Measurements from ENCODE around the gene SULF2. TPM values are rescaled to one million over a fixed set of nuclear protein-coding genes. Genes with fewer than 3 reads are reported as not detected.

The SULF2 gene
- total RNA-seq, 1 donor: 1.9 TPM

DNA sequence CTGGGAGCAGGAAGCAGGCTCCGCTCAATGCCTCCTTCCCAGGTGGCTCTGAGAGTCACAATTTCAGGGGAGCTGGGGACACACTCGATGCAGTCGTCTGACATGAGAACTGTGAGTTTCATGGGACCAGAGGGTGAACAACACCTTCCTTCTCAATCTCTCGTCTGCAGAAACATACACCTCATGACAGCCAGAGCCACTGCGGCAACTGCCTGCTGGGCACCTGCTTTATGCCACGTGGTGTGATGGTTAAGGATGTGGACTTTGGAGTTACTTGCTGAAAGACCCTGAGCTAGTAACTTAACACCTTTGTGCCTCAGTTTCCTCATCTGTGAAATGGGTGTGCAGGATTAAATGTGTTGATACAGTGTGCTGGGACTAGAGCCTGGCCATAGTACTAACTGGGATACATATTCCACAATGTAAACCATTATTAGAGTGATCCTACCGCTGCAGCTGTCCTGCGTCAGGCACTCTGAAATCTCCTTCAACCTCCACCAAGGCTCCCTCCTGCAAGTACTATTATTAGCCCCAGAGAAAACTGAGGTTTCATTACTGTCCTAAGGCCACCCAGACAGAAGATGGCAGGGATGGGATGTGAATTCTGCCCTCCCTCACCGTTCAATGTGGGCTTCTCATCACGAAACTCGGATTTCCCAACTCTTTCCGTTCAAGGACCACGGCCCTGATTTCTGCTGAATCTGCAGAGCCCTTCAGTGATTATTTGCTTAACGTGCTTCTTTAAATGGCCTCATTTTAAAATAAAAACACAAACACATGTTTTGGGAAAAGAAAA, 24.4 kb downstream of the SULF2 start:
- DNase-seq (ENCODE audit: low read depth): no peak
- TF ChIP-seq, protein P1, sequence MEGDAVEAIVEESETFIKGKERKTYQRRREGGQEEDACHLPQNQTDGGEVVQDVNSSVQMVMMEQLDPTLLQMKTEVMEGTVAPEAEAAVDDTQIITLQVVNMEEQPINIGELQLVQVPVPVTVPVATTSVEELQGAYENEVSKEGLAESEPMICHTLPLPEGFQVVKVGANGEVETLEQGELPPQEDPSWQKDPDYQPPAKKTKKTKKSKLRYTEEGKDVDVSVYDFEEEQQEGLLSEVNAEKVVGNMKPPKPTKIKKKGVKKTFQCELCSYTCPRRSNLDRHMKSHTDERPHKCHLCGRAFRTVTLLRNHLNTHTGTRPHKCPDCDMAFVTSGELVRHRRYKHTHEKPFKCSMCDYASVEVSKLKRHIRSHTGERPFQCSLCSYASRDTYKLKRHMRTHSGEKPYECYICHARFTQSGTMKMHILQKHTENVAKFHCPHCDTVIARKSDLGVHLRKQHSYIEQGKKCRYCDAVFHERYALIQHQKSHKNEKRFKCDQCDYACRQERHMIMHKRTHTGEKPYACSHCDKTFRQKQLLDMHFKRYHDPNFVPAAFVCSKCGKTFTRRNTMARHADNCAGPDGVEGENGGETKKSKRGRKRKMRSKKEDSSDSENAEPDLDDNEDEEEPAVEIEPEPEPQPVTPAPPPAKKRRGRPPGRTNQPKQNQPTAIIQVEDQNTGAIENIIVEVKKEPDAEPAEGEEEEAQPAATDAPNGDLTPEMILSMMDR (IDR thresholded peaks at IDR 0.05; ENCODE audit: insufficient read depth, low read length): no peak
- H3K4me3 ChIP-seq (ENCODE audit: low read depth, low read length): no peak overlapping the region

DNA sequence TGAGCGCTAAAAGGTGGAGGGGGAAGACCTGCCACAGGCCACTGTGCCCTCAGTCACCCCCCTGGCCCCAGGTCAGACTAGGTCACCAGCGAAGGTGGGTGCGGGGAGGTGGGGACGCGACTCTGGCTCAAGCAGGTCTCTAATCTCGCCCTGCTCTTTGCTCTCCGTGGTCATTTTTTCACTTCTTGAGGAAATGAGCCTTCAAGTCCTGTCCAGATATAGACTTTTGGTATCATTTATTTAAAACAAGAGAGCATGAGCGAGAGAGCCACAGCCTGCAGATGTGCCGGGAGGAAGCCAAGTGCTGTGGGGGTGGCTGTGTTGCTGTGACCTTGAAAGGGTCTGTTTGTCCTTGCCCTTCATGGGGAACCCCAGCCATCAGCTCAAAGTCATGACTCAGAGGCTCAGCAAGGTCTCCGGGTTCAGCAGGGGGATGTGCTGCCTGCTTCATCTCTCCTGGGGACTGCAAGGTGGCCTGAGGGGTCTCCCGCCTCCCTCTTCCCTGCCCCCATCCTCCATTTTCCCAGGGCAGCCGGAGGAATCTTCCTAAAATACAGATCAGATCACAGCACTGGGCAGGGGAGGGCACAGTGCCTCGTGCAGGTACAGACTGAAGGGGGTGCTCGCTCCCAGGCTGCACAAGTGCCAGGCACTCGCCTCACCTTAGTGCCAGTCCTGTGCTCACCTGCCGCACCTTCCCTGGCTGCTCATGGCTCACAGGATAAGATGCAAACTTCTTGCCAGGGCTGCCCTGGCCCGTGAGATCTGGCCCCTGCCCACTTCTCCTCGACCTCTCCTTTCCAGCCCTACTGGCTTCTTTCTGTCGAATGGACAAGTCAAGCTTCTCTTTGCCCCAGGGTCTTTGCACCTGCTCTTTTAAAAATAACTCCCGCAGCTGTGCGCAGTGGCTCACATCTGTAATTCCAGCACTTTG, 26.5 kb downstream of the SULF2 start:
- TF ChIP-seq, protein P1 (IDR thresholded peaks at IDR 0.05; ENCODE audit: insufficient read depth, low read length): no peak
- no peak overlapping the region for H3K4me3 ChIP-seq (ENCODE audit: low read depth, low read length)
- no peak for DNase-seq (ENCODE audit: low read depth)

DNA sequence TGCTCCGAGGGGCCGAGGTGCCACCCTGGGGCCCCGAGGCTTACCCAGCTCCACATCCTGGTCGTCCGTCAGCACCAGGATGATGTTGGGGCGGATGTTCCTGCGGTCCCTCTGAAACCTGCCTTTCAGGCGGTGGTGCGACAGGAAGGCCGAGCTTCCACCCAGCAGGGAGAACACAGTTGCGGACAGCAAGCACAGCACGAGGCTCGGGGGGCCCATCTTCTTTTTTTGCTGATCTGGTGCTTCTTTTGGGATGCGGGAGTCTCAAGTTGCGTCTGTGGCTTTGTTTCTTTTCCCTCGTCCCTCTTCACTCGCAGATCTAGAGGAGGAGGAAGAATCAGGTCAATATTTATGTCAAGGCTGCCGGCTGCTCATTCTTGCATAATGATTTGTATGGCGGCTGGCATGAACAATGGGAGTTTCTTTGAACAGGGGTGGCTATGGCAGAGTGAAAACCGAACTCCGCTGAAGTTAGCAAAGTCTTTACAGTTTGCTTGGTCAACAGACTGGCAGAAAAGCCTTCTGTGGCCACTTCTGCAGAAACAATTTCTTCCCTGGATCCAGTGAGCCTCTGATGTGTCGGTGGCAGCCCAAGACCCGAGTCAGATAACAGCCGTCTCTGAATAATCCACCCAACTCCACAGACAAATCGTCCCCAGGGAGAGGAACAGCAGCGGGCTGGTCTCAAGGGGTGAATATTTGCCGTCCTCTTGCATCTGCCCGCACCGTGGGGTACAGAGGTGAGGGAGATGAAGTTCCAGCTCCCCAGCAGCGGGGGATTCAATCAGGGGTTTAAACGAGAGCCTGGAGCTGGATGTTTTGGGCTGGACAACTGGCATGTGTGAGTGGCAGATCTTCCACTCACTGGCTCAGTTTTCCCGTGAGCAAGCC, 27.9 kb downstream of the SULF2 start:
- DNase-seq (ENCODE audit: low read depth): no peak
- TF ChIP-seq, protein P1 (IDR thresholded peaks at IDR 0.05; ENCODE audit: insufficient read depth, low read length): no peak
- H3K4me3 ChIP-seq (ENCODE audit: low read depth, low read length): no peak overlapping the region

DNA sequence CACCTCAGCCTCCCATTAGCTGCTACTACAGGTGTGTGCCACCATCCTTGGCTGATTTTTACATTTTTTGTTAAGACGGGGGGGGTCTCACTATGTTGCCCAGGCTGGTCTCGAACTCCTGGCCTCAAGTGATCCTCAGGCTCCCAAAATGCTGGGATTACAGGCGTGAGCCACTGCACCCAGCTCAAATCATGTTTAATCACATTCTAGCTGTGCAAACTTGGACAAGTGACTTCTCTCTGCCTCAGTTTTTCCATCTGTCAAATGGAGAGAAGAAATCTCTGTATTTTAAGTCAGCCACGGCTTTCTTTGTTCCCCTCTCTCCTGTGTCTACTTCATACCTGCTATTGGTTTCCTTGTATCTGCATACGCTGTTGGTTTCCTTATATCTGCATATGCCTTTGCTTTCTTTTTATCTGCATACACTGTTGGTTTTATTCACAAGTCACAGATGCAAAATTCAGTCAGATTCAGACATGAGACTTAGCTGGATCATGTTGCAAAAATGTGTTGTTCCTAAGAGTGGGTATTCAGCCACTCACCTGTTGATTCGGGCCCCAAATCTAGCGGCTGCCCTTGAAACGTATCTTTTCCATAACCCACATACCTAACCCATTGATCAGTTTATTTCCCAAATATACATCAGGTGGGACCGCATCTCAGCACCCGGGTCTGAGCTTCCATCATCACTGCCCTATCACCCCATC, 30.2 kb downstream of the SULF2 start:
- H3K4me3 ChIP-seq (ENCODE audit: low read depth, low read length): no peak overlapping the region
- no peak for DNase-seq (ENCODE audit: low read depth)
- TF ChIP-seq, protein P1 (IDR thresholded peaks at IDR 0.05; ENCODE audit: insufficient read depth, low read length): no peak

DNA sequence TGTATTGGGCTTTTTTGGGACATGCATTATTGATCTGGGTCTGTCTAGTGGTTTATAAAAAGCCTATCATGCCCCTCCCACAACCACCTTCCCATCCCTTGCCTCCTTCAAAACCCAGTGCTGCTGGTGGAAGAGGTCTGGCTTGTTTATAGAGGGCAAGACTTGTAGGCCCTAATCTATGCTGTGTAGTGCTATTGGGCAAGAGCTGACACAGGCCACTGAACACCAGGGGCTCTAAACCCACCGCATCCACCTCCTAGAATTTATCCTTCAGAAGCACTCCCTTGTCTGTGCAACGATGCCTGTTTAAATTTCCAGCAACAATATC, 30.9 kb downstream of the SULF2 start:
- DNase-seq (ENCODE audit: low read depth): no peak
- TF ChIP-seq, protein P1 (IDR thresholded peaks at IDR 0.05; ENCODE audit: insufficient read depth, low read length): no peak
- H3K4me3 ChIP-seq (ENCODE audit: low read depth, low read length): no peak overlapping the region

All from fibroblast of the aortic adventitia (primary cell).